Retinal pigment epithelial cell (primary cell): ENCODE measurements around the gene SLC25A48.
A peak's percentile ranks its signal among the peaks of the same experiment; 100 is the strongest.

Experiments used
- DNase-seq: peaks from one replicate; pipeline ENCODE4 v3.0.0-alpha.2; 2010; ENCODE audit warnings: low read depth
- H3K4me3 ChIP-seq: 2 replicates; pipeline ENCODE4 v1.5.1; 2011; ENCODE audit warnings: mild to moderate bottlenecking, low read length, control low read depth, moderate library complexity
- CTCF ChIP-seq: conservative IDR thresholded peaks from 2 replicates; pipeline ENCODE4 v1.5.1; 2011; ENCODE audit warnings: low read depth, low read length, control low read depth, inconsistent platforms

The SLC25A48 gene

GRCh38 chr5:135887447-135887864, 53.0 kb downstream of the SLC25A48 start:
- DNase-seq: peak; percentile 25
- H3K4me3 ChIP-seq: no peak overlapping the region
- TF ChIP-seq CTCF: peak; percentile 85

- TF ChIP-seq CTCF: no peak
- DNase-seq: no peak
- H3K4me3 ChIP-seq: no peak overlapping the region
Observed at GRCh38 chr5:135887881-135888614, 53.6 kb downstream of the SLC25A48 start.

- no peak for DNase-seq
- H3K4me3 ChIP-seq: no peak overlapping the region
- TF ChIP-seq CTCF: no peak
Observed at GRCh38 chr5:135890296-135890695, 55.8 kb downstream of the SLC25A48 start.

- no peak overlapping the region for H3K4me3 ChIP-seq
- TF ChIP-seq CTCF: no peak
- DNase-seq: no peak
Observed at GRCh38 chr5:135890867-135891266, 56.4 kb downstream of the SLC25A48 start.

- no peak overlapping the region for H3K4me3 ChIP-seq
Observed at GRCh38 chr5:135891268-135891667, 56.8 kb downstream of the SLC25A48 start.

GRCh38 chr5:135891791-135892190, 57.3 kb downstream of the SLC25A48 start:
- TF ChIP-seq CTCF: peak; percentile 28
- H3K4me3 ChIP-seq: no peak overlapping the region
- no peak for DNase-seq

More at GRCh38 chr5:135891268-135891667, 56.8 kb downstream of the SLC25A48 start:
- DNase-seq: no peak
- TF ChIP-seq CTCF: no peak

GRCh38 chr5:135894276-135894675, 59.8 kb downstream of the SLC25A48 start:
- no peak for DNase-seq

More at GRCh38 chr5:135894276-135894675, 59.8 kb downstream of the SLC25A48 start:
- H3K4me3 ChIP-seq: no peak overlapping the region
- no peak for TF ChIP-seq CTCF
